A549 (cell line): ENCODE results near the gene FKTN. TPM values are rescaled to one million over a fixed set of nuclear protein-coding genes. Genes with fewer than 3 reads are reported as not detected.

Source experiments
- ATAC-seq, 2 experiments: fragments of 200-7000 bp in 1 of 2; fragments of >200 bp in 1 of 2; cut with Nextera tagmentation in 1 of 2; cut with Tn5 transposase in 1 of 2; 3 replicates each; pipeline versions ENCODE4 v1.8.0 to v1.9.1; 2018 to 2020; ENCODE audit warnings: mild to moderate bottlenecking in 1 of 2, moderate library complexity in 1 of 2
- CTCF ChIA-PET: fragments of 300-600 bp; sonication (Branson Sonifier 250); formaldehyde crosslinking; extraction: SDS; loops from one replicate; lab custom pipeline; 2021; ENCODE audit warnings: antibody characterized with exemption, inconsistent platforms; lab: Yijun Ruan, JAX
- POLR2A ChIA-PET: fragments of 350-600 bp; formaldehyde crosslinking; extraction: SDS; loops from one replicate; lab custom pipeline; 2021; ENCODE audit warnings: antibody characterized with exemption, inconsistent platforms; lab: Yijun Ruan, JAX
- DNase-seq, 2 experiments: peaks; one replicate each; pipeline versions ENCODE4 v3.0.0 to v3.0.0-alpha.2; 2011 to 2016; ENCODE audit warnings: low read depth in 1 of 2, low spot score in 1 of 2
- FAIRE-seq: peaks from 2 replicates; lab custom pipeline; 2011; peaks lifted over from hg19 to GRCh38; lab: Jason Lieb, UNC
- H3K27ac ChIP-seq, 2 experiments: fragments of >200 bp; sonication (Bioruptor Twin); formaldehyde crosslinking; 3 replicates each; pipeline ENCODE4 v1.5.1; 2016 to 2017
- H3K4me1 ChIP-seq: fragments of >200 bp; sonication (Bioruptor Twin); formaldehyde crosslinking; 3 replicates; pipeline ENCODE4 v1.6.1; 2016
- H3K4me2 ChIP-seq: fragments of >200 bp; sonication (Bioruptor Twin); formaldehyde crosslinking; 3 replicates; pipeline ENCODE4 v1.6.1; 2016
- H3K4me3 ChIP-seq: fragments of >200 bp; sonication (Bioruptor Twin); formaldehyde crosslinking; 3 replicates; pipeline ENCODE4 v1.5.1; 2016
- H3K9me3 ChIP-seq: fragments of >200 bp; sonication (Bioruptor Twin); formaldehyde crosslinking; 3 replicates; pipeline ENCODE4 v1.6.1; 2016
- BHLHE40 ChIP-seq: IDR thresholded peaks from 2 replicates; pipeline ENCODE4 v1.6.1; 2012; ENCODE audit warnings: low read depth, low read length, inconsistent platforms
- CBX8 ChIP-seq: fragments of 200-600 bp; sonication (generic); IDR thresholded peaks from 2 replicates; pipeline ENCODE4 v1.6.1; 2016
- CHD2 ChIP-seq: fragments of 150-350 bp; IDR thresholded peaks from 2 replicates; pipeline ENCODE4 v1.6.1; 2014; ENCODE audit warnings: low read length; ENCODE audit not compliant: partially characterized antibody
- CHD4 ChIP-seq: fragments of 200-600 bp; sonication (generic); IDR thresholded peaks from 2 replicates; pipeline ENCODE4 v1.6.1; 2016; ENCODE audit warnings: antibody characterized with exemption, mild to moderate bottlenecking, borderline replicate concordance
- E2F6 ChIP-seq: IDR thresholded peaks from 2 replicates; pipeline ENCODE4 v1.6.1; 2012; ENCODE audit warnings: low read depth, borderline replicate concordance
- FOSB ChIP-seq: fragments of 250-450 bp; sonication (Bioruptor Pico); IDR thresholded peaks from 2 replicates; pipeline ENCODE4 v1.5.0; 2020; ENCODE audit warnings: mild to moderate bottlenecking, moderate library complexity
- FOSL2 ChIP-seq, 2 experiments: fragments of 450-650 bp in 1 of 2; fragments of >200 bp in 1 of 2; sonication (Bioruptor Twin) in 1 of 2; formaldehyde crosslinking; IDR thresholded peaks; 2 replicates each; pipeline versions ENCODE4 v1.5.0 to v1.6.1; 2016 to 2020; ENCODE audit warnings: mild to moderate bottlenecking in 1 of 2, moderate library complexity in 1 of 2
- FOXS1 ChIP-seq: fragments of 250-450 bp; sonication (Bioruptor Pico); IDR thresholded peaks from 2 replicates; pipeline ENCODE4 v1.5.0; 2020; ENCODE audit warnings: mild to moderate bottlenecking, moderate library complexity
- GATA3 ChIP-seq: IDR thresholded peaks from 2 replicates; pipeline ENCODE4 v1.6.1; 2012; ENCODE audit warnings: borderline replicate concordance
- HDAC2 ChIP-seq: fragments of 200-600 bp; sonication (generic); IDR thresholded peaks from 2 replicates; pipeline ENCODE4 v1.6.1; 2016
- HEYL ChIP-seq: fragments of 250-450 bp; sonication (Bioruptor Pico); IDR thresholded peaks from 2 replicates; pipeline ENCODE4 v1.8.0; 2021; ENCODE audit warnings: mild to moderate bottlenecking, moderate library complexity
- HMGXB4 ChIP-seq: fragments of 250-450 bp; sonication (Bioruptor Pico); IDR thresholded peaks from 2 replicates; pipeline ENCODE4 v1.5.0; 2021; ENCODE audit warnings: mild to moderate bottlenecking, moderate library complexity, borderline replicate concordance
- HOXA7 ChIP-seq: fragments of 250-450 bp; sonication (Bioruptor Pico); IDR thresholded peaks from 2 replicates; pipeline ENCODE4 v1.5.0; 2020; ENCODE audit warnings: mild to moderate bottlenecking, moderate library complexity
- HOXB13 ChIP-seq: fragments of 250-450 bp; sonication (Bioruptor Pico); IDR thresholded peaks from 2 replicates; pipeline ENCODE4 v1.5.0; 2020; ENCODE audit warnings: low read depth, mild to moderate bottlenecking, moderate library complexity
- JUNB ChIP-seq: fragments of >200 bp; sonication (Bioruptor Twin); formaldehyde crosslinking; IDR thresholded peaks from 2 replicates; pipeline ENCODE4 v1.6.1; 2016
- MYC ChIP-seq: IDR thresholded peaks from 2 replicates; pipeline ENCODE4 v1.6.1; 2012; ENCODE audit warnings: mild to moderate bottlenecking, inconsistent platforms, low read length, improper control_type of control experiment, borderline replicate concordance
- NFE2L2 ChIP-seq: fragments of 150-350 bp; conservative IDR thresholded peaks from 2 replicates; pipeline ENCODE4 v1.6.1; 2014; ENCODE audit warnings: low read length
- NPAS2 ChIP-seq: fragments of 250-450 bp; sonication (Bioruptor Pico); IDR thresholded peaks from 2 replicates; pipeline ENCODE4 v1.8.0; 2022; ENCODE audit warnings: mild to moderate bottlenecking, moderate library complexity, borderline replicate concordance
- PHF8 ChIP-seq: fragments of 200-600 bp; sonication (generic); IDR thresholded peaks from 2 replicates; pipeline ENCODE4 v1.6.1; 2016; ENCODE audit warnings: low read depth, mild to moderate bottlenecking, antibody characterized with exemption, moderate library complexity, borderline replicate concordance
- POLR2A ChIP-seq: IDR thresholded peaks from 2 replicates; pipeline ENCODE4 v1.6.1; 2012; ENCODE audit warnings: mild to moderate bottlenecking, low read length
- POLR2AphosphoS2 ChIP-seq: conservative IDR thresholded peaks from 2 replicates; pipeline ENCODE4 v1.6.1; 2012; ENCODE audit warnings: low read length, improper control_type of control experiment, inconsistent platforms
- RFX5 ChIP-seq: fragments of 450-650 bp; IDR thresholded peaks from 2 replicates; pipeline ENCODE4 v1.7.1; 2014; ENCODE audit warnings: antibody characterized with exemption, mild to moderate bottlenecking, moderate library complexity
- TFCP2L1 ChIP-seq: fragments of 250-450 bp; sonication (Bioruptor Pico); IDR thresholded peaks from 2 replicates; pipeline ENCODE4 v1.5.0; 2021; ENCODE audit warnings: mild to moderate bottlenecking
- TP53 ChIP-seq: fragments of 250-450 bp; sonication (Bioruptor Pico); IDR thresholded peaks from 2 replicates; pipeline ENCODE4 v1.5.0; 2021; ENCODE audit warnings: mild to moderate bottlenecking, moderate library complexity
- USF2 ChIP-seq: fragments of 450-650 bp; IDR thresholded peaks from 2 replicates; pipeline ENCODE4 v1.6.1; 2014; ENCODE audit warnings: antibody characterized with exemption
- ZNF302 ChIP-seq: fragments of 250-450 bp; sonication (Bioruptor Pico); IDR thresholded peaks from 2 replicates; pipeline ENCODE4 v1.9.0; 2021; ENCODE audit warnings: inconsistent platforms, mild to moderate bottlenecking, moderate library complexity
- ZSCAN20 ChIP-seq: fragments of 250-450 bp; sonication (Bioruptor Pico); IDR thresholded peaks from 2 replicates; pipeline ENCODE4 v1.8.0; 2022; ENCODE audit warnings: mild to moderate bottlenecking, moderate library complexity
- WGBS: methylation state at CpG from one replicate; pipeline ENCODE4 v1.1.6; 2017; ENCODE audit errors: missing lambda C conversion rate; 5-methylcytosine and 5-hydroxymethylcytosine counted together
- polyA plus RNA-seq, 4 experiments: library from polyadenylated mRNA; depleted of rRNA in 3 of 4; stranded (reverse); fragments of >200 nt; fragmentation: RNase III in 1 of 4; extraction: RNeasy Plus Mini Kit Qiagen cat#74134 plus additional on column Dnase treatment in 1 of 4; gene quantifications; 2 replicates in 3 of 4; 3 replicates in 1 of 4; pipeline ENCODE4 v1.2.3, GENCODE V29; 2011 to 2017

FKTN gene
- polyA plus RNA-seq, 2 of the 4 experiments (the other 2 are of a cell fraction): 10.3 to 21.0 TPM

DNA sequence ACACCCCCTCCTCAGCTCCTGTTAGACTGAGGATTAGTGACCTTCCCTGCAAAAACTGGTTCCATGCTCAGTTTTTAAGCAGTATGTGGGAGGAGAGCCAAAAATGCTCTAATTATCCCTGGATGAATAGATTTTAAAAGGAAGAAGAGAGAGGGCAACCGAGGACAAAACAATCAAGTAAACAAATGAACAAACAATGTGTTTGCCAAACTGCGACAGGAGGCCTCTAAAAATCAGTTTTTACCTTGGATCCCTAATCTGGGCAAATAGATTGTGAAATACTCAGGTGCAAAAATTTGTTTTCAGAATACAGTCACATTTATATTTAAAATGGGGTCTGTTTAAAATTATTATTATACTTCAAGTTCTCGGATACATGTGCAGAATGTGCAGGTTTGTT, 112.8 kb downstream of the FKTN start:
- Histone ChIP-seq H3K27ac (no peak overlapping the region), H3K4me2 (no peak overlapping the region), H3K4me1 (no peaks in the 10 kb centered on the region), H3K4me3 (no peak overlapping the region), H3K9me3 (no peaks in the 10 kb centered on the region)
- FAIRE-seq (no peak), DNase-seq (no peak), ATAC-seq (no peak)
- TF ChIP-seq HOXB13 (no peak), MYC (no peak), ZSCAN20 (no peak), E2F6 (no peak), NFE2L2 (no peak), POLR2AphosphoS2 (no peak), FOSB (no peak), CHD4 (no peak), TFCP2L1 (CRISPR knock-in tag) (no peak), USF2 (no peak), NPAS2 (no peak), CBX8 (no peak), HMGXB4 (CRISPR knock-in tag) (no peak), BHLHE40 (no peak), TP53 (no peak)
- WGBS: 54% methylated on average over 3 of the region's 3 CpGs
- CTCF ChIA-PET: interaction anchor here (1.1 kb wide), 1 partner anchor 14 kb away, joined by 4 read pairs; no protein-coding TSS in a partner anchor
- POLR2A ChIA-PET: no interaction called here

DNA sequence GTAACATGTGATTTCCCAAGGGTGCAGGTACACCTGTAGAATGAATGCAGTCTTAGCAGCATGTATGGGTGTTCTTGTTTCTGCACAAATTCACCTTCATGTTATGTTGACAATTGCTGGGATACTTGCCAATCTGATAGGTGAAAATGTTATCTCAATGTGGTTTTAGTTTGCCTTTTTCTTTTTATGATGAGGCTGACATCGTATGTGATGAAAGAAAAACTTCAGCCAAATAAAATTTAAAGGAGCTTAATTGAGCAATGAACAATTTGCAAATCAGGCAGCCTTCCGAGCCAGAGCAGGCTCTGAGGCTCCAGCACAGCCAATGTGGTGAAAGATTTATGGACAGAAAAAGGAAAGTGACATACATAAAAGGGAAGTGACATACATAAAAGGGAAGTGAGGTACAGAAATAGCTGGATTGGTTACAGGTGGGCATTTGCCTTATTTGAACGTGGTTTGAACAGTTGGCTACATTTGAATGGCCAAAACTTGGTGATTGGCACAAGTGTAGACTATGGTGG, 114.8 kb downstream of the FKTN start:
- POLR2A ChIA-PET: no interaction called here
- FAIRE-seq: no peak
- CTCF ChIA-PET: no interaction called here

GRCh38 chr9:105673850-105674387, 116.0 kb downstream of the FKTN start:
- FAIRE-seq (no peak), ATAC-seq (no peak), DNase-seq (no peak)
- H3K4me1 ChIP-seq: no peaks in the 10 kb centered on the region
- 68% methylated on average over 3 of the region's 3 CpGs for WGBS
- no peak overlapping the region for H3K27ac ChIP-seq
- no peaks in the 10 kb centered on the region for H3K9me3 ChIP-seq
- H3K4me3 ChIP-seq: no peak overlapping the region
- ChIA-PET CTCF (interaction anchor here (0.8 to 1.0 kb wide), 2 partner anchors 14 to 66 kb away, joined by 3 read pairs; no protein-coding TSS in a partner anchor), POLR2A (no interaction called here)
- TF ChIP-seq E2F6 (no peak), HEYL (CRISPR knock-in tag) (no peak), PHF8 (no peak), HOXA7 (CRISPR knock-in tag) (no peak), POLR2AphosphoS2 (no peak), JUNB (no peak), CBX8 (no peak), GATA3 (no peak), NFE2L2 (no peak), RFX5 (no peak), HMGXB4 (CRISPR knock-in tag) (no peak)
- H3K4me2 ChIP-seq: no peak overlapping the region

More for the DNA sequence above, 114.8 kb downstream of the FKTN start:
- no peak overlapping the region for H3K4me3 ChIP-seq
- no peaks in the 10 kb centered on the region for H3K4me1 ChIP-seq
- H3K27ac ChIP-seq: no peak overlapping the region
- no peaks in the 10 kb centered on the region for H3K9me3 ChIP-seq
- ATAC-seq (no peak), DNase-seq (no peak)
- H3K4me2 ChIP-seq: no peak overlapping the region
- TF ChIP-seq ZSCAN20: no peak
- no peak for TF ChIP-seq CHD2
- no peak for TF ChIP-seq RFX5
- no peak for TF ChIP-seq POLR2A
- no peak for TF ChIP-seq FOSL2 (IDR thresholded peaks at IDR 0.05)
- TF ChIP-seq FOSL2 (CRISPR knock-in tag; IDR thresholded peaks at IDR 0.05): no peak
- TF ChIP-seq ZNF302 (CRISPR knock-in tag): no peak
- no peak for TF ChIP-seq TFCP2L1 (CRISPR knock-in tag)
- TF ChIP-seq HOXA7 (CRISPR knock-in tag): no peak
- TF ChIP-seq HDAC2: no peak
- no peak for TF ChIP-seq CHD4
- no peak for TF ChIP-seq TP53
- no peak for TF ChIP-seq FOXS1 (CRISPR knock-in tag)
- no peak for TF ChIP-seq PHF8
- no peak for TF ChIP-seq CBX8
- 33% methylated on average over 3 of the region's 3 CpGs for WGBS
